Stimulated activated CD8-positive, alpha-beta memory T cell treated with anti-CD3 and anti-CD28 coated beads, Interleukin-4, amount 100 ng/mL, for 4 hours (primary cell): ENCODE data around the gene ELAPOR1.
"Not testable (repeated sequence)": the region's sequence is repeated elsewhere in the genome, so short reads cannot be mapped to it uniquely, and the experiment has no call there.

Experiments
- DNase-seq, 2 donors: peaks; one replicate each; pipeline ENCODE4 v3.0.0-alpha.2; 2020; ENCODE audit warnings: low read depth in 2 of 2, low spot score in 1 of 2

The ELAPOR1 gene

DNA sequence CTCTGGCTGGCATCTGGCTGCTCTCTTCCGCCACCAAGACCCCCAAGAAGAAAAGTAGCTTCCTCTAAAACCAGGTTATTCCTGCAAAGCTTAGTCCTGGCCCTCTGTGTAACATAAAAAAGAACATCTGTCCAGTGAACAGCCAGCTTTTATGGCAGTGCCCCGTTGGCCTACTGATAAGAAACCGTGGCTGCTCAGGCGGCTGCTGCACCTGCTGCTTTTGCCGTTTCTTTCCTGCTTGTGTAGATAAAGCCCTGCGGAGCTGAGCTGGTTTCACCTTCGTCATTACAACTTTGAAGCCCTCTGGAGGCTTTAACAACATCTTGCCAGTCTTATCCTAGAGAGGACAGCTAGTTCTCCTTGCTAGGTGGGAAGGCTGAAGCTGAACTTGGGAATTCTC, 20.5 kb downstream of the ELAPOR1 start:
- DNase-seq: no peak

DNA sequence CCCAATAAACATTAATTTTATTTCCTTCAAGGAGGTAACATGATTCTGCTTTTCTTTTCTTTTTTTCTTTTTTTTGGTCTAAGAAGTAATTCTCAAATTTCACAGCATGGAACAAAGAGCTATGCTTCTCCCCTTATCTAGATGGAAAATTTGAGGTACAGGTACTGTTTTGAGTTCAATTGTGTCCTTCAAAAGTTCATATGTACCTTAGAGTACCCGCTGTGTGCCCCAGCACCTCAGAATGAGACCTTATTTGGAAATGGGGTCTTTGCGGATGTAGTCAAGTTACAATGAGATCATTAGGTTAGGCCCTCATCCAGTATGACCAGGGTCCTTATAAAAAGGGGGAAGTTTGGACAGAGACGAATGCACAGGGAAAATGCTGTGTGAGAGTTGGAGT, 22.0 kb downstream of the ELAPOR1 start:
- no peak for DNase-seq

DNA sequence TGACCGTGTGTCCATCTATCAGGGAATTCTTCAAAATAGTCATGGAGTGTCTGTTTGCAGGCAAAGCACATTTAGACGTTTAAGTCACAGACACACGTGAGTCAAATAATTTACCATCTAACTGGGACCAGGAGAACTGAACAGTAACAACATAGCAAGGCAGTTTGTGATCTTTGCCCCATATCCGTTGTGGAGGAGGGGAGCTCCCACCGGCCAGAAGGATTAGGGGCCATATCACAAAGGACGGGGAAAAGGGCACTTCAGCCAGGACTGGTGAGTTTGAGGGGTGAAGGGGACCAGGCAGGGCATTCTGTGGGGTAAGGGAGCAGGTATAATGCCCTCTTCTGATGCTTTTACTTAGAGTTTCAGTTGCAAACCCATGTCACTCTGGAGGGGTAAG, 22.9 kb downstream of the ELAPOR1 start:
- DNase-seq: no peak

- DNase-seq: no peak
Observed at GRCh38 chr1:109137958-109138357, 24.0 kb downstream of the ELAPOR1 start.

DNA sequence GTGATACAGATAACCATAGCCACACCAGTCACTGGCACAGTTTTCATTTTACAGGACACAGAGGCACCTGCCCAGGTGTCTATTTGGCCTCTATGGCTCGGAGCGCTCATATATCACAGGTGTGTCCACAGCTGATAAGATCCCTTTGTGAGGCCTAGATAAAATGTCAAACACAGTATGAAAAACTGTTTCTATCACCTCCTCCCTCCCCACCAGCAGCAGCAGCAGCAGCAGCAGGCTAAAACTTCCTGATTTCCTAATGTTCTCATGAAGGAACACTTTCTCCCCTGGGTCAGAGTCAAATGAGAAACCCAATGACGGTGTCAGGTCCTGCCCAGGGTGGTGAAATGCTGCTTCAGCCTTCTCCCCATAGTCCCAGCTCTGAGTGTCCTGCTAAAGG, 24.4 kb downstream of the ELAPOR1 start:
- no peak for DNase-seq

DNA sequence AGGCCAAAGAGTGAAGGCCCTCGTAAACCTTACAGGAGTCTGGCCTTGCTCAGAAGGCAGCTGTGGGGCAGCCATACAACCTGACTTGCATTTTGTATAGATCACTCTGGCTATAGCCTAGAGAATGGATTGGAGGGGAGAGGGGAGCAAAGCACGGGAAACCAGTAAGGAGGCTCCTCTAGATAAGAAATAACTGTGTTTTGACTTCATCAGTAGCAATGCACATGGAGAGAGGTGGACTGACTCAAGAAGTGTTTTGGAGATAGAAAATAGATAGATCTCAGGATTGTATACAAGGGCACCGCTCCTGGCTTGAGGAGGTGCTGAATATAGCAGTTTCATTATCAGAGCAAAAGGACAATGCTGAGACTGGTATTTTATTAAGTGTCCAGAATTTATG, 26.5 kb downstream of the ELAPOR1 start:
- DNase-seq: no peak

DNA sequence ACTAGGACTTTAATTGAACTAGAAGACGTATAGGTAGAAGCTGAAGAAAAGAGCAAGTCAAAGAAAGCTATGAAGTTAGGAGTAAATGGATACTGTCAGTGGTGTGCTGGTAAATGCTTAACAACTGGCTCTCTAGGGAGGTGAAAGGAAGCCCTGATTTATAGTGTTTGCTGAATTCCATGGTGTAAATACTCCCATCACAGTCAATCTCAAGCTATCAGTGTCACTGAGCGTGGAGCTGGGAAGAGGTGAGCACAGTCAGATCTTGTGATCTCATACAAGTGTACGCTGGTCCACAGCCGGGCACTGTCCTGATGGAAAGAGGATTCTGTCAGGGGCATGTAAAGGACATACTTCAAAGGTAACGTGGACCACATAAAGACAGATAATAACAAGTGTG, 28.3 kb downstream of the ELAPOR1 start:
- no peak for DNase-seq

- DNase-seq: not testable (repeated sequence)
Observed at GRCh38 chr1:109142725-109143124, 28.8 kb downstream of the ELAPOR1 start.

- no peak for DNase-seq
Observed at GRCh38 chr1:109148987-109149561, 35.2 kb downstream of the ELAPOR1 start.

DNA sequence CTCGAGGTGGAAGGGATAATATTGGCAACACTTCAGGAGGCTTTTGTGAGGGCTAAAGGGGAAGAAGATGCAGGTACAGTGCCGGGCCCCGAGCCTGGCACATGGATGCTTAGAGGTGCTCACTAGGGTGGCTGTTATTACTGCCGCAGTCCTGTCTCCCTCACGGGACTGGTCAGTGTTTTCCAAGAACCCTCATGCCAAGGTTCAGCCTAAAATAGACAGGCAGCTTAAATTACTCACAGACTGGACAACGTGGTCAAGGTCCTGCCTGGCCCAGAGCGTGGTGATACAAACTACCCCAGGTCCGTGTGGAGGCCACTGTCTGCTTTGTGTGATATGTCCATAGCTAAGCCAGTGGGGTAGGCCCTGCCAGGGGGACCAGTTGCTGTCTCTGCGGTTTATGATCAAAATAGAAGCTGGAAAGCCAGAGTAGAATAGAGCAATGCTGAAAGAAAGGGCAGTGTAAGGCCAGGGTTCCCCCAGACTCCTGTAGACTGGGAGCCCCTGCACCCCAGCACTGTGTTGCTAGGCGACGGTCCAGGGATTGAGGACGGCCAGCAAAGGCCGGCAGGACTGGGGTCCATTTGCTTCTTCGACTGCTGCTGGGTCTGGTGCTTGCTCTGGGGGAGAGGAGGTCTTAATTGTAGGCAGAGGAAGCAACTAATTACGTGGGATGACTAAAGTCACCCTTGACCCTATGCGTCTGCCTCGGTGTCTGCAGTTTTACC, 36.1 kb downstream of the ELAPOR1 start:
- DNase-seq: no peak

GRCh38 chr1:109151146-109151990, 37.5 kb downstream of the ELAPOR1 start:
- DNase-seq: no peak

DNA sequence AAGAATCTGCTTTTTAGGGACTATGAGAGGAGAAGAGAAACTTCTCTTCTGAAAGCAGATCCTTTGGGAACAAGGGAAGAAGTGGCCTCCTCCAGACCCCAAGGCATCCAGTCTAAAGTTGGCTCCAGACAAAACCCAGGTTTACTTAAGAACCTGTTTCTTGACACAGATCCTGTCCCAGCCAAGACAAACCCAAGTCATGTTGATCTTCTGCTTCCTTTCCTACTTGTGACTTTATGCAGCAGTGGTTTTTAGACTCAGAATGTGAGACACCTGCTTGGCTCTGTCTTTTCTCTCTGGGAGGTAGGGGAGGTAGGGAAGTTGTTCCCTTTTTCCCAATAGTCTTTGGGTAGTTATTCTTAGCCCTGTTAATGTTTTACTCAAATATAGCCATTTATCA, 38.3 kb downstream of the ELAPOR1 start:
- DNase-seq: no peak

GRCh38 chr1:109156916-109157385, 43.0 kb downstream of the ELAPOR1 start:
- DNase-seq: no peak

GRCh38 chr1:109158433-109158832, 44.5 kb downstream of the ELAPOR1 start:
- DNase-seq: no peak

DNA sequence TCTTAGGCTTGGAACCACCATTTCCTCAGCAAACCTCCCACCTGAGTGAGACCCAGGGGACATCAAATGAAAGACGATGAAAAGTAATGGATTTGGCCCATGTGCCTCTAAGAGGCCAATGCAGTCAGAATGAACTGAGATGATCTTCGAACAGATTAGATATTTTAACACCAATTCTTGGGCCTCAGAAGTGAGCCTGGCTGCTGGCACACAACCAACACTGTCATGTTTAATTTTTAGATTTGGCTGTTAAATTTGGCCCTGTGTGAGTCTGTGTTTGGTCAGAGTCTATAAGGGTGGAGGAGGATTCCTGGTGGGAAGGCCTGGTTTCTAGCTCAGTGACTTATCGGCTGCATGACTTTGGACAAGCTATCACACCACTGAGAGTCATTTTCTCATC, 45.4 kb downstream of the ELAPOR1 start:
- DNase-seq: no peak

DNA sequence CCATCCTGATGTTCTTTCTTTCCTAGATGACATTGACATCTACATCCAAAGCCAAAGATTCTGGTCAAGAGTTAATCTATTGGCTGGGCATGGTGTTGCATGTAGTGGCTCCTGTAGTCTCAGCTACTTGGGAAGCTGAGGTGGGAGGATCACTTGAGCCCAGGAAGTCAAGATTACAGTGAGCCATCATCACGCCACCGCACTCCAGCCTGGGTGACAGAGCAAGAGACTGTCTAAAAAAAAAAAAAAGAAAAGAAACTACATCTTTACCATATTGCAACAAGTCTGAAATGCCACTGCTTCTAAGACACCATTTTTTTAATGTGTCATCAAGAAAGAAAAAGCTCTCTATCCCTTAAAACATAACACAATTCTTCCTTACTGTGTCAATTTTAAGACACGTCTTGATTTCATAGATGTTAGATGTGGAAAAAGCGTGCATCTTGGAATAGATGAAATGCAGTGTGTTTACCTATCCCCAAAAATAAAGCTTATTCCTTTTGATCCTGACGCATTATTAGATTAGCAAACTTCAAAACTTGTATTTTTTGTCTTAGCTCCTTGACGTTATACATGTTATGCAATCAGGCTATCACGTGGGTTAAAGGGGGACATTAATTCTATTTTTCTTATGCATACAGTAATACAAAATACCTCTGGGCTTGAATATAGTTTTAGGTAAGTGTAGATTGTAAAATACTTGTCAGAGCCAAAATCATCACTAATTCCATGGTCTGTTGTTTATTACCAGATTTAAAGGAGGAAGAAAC, 46.3 kb downstream of the ELAPOR1 start:
- no peak for DNase-seq

- DNase-seq: no peak
Observed at GRCh38 chr1:109161858-109162606, 48.1 kb downstream of the ELAPOR1 start.

- DNase-seq: no peak
Observed at GRCh38 chr1:109162626-109163025, 48.7 kb downstream of the ELAPOR1 start.

DNA sequence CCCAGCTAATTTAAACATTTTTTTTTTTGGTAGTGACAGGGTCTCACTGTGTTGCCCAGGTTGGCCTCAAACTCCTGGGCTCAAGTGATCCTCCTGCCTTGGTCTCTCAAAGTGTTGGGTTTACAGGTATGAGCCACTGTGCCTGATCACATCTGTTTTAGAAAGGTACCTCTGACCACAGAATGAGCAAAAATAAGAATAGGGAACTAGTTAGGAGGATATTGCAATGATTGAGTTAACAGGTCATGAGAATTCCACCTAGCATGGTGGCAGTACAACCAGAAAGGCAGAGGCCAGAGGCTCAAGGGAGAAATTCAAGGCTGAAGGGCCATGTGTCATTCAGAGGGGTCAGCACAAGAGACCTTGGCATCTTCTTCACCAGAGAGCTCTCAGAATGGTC, 49.6 kb downstream of the ELAPOR1 start:
- DNase-seq: no peak
